ENCODE measurements around the gene UCHL1. TPM values are rescaled to one million over a fixed set of nuclear protein-coding genes. Genes with fewer than 3 reads are reported as not detected.
"Not testable (repeated sequence)": the region's sequence is repeated elsewhere in the genome, so short reads cannot be mapped to it uniquely, and the experiment has no call there.

UCHL1 gene
- total RNA-seq, 4 donors from 2014 or later: 7.0 to 61.1 (median 19.0) TPM

DNA sequence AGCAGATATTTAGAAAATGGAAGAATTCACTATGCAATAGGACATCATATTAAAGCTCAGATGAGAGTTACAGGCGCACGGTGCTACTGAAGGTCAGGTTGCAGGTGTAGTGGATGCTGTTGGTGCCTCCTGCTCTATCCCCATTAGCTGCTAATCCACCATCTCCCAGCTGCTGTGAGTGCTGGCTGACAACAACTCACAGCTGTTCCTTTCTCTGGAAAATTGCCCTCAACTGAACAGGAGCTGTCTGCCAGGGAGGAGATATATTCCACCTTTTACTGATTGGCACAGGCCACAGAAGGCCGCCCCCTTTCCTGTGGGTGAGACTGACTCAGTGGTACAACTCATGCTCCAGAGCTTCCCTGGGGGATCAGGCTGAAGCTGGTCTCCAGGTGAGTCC lies 48.7 kb downstream of the UCHL1 start:
- Histone ChIP-seq H3K27me3 (no peaks in the 10 kb centered on the region), H3K4me1 (no peaks in the 10 kb centered on the region), H3K36me3 (no peaks in the 10 kb centered on the region), H3K4me3 (no peak overlapping the region), H3K27ac (no peak overlapping the region), H3K9me3 (no peaks in the 10 kb centered on the region)
- TF ChIP-seq POLR2A (IDR thresholded peaks at IDR 0.05): no peak
- TF ChIP-seq, protein P1, sequence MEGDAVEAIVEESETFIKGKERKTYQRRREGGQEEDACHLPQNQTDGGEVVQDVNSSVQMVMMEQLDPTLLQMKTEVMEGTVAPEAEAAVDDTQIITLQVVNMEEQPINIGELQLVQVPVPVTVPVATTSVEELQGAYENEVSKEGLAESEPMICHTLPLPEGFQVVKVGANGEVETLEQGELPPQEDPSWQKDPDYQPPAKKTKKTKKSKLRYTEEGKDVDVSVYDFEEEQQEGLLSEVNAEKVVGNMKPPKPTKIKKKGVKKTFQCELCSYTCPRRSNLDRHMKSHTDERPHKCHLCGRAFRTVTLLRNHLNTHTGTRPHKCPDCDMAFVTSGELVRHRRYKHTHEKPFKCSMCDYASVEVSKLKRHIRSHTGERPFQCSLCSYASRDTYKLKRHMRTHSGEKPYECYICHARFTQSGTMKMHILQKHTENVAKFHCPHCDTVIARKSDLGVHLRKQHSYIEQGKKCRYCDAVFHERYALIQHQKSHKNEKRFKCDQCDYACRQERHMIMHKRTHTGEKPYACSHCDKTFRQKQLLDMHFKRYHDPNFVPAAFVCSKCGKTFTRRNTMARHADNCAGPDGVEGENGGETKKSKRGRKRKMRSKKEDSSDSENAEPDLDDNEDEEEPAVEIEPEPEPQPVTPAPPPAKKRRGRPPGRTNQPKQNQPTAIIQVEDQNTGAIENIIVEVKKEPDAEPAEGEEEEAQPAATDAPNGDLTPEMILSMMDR (IDR thresholded peaks at IDR 0.05): no peak
- DNase-seq: no peak

DNA sequence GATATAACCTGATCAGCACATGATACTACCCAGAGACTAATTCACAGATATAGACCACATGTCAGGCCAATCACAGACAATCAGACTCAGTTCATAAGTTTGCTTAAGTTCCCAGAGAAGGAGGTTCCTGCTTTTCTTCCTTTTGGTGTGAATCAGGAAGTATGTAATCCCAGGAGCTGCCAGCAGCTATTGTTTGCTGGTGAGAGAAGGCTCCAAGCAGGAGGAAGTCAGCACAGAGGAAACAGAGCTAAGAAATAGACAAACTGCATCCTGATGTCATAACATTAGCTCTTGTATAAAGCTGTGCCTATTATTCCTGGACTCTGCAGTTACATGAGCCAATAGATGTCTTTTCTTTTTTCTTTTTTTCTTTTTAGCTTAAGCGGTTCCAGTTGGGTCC lies 50.9 kb downstream of the UCHL1 start:
- no peaks in the 10 kb centered on the region for H3K27me3 ChIP-seq
- H3K4me1 ChIP-seq: no peaks in the 10 kb centered on the region
- no peak overlapping the region for H3K27ac ChIP-seq
- no peaks in the 10 kb centered on the region for H3K9me3 ChIP-seq
- TF ChIP-seq, protein P1 (IDR thresholded peaks at IDR 0.05): no peak
- TF ChIP-seq POLR2A (IDR thresholded peaks at IDR 0.05): no peak
- DNase-seq: no peak
- H3K36me3 ChIP-seq: no peaks in the 10 kb centered on the region
- no peak overlapping the region for H3K4me3 ChIP-seq

DNA sequence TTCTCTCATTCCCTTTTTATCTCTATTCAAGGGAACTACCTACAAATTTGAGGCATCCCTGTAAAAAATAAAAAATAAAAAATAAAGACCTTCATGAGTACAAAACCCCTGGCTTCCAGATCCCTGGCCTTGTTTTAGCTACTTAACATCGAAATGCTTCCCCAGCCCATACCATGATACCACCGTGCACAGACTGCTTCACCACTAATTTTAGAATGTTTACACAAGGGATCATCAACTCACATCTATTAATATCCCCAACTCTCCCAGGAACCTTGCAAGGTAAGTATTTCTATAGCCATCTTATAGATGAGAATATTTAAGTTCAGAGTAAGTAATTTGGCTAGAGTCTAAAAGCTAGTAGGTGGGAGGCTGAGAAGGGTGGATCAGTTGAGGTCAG lies 51.7 kb downstream of the UCHL1 start:
- no peaks in the 10 kb centered on the region for H3K27me3 ChIP-seq
- no peak for DNase-seq
- H3K4me1 ChIP-seq: no peaks in the 10 kb centered on the region
- H3K27ac ChIP-seq: no peak overlapping the region
- no peaks in the 10 kb centered on the region for H3K36me3 ChIP-seq
- no peak for TF ChIP-seq POLR2A (IDR thresholded peaks at IDR 0.05)
- TF ChIP-seq, protein P1 (IDR thresholded peaks at IDR 0.05): no peak
- H3K9me3 ChIP-seq: no peaks in the 10 kb centered on the region
- no peak overlapping the region for H3K4me3 ChIP-seq

GRCh38 chr4:41315426-41315825 lies 58.7 kb downstream of the UCHL1 start:
- not testable (repeated sequence) for H3K27me3 ChIP-seq, DNase-seq, H3K36me3 ChIP-seq, H3K9me3 ChIP-seq, H3K4me3 ChIP-seq, H3K27ac ChIP-seq, H3K4me1 ChIP-seq

DNA sequence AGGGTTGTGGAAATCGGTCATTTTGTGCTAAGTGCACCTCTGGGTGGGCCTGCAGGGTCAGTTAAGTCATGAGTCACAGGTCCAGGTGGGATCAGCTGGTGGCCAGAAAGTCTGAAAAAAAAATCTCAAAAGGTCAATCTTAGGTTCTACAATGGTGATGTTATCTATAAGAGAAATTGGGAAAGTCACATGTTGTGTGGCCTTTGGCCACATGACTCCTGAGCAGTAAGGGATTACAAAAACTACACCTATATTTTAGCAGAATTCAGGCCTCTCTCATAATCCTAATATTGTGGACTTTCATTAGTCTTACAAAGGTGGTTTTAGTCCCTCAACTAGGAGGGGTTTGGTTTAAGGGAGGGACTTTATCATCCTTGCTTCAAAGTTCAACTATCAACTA lies 59.1 kb downstream of the UCHL1 start:
- DNase-seq: no peak
- H3K9me3 ChIP-seq: no peaks in the 10 kb centered on the region
- no peak for TF ChIP-seq POLR2A (IDR thresholded peaks at IDR 0.05)
- TF ChIP-seq, protein P1 (IDR thresholded peaks at IDR 0.05): no peak
- H3K36me3 ChIP-seq: no peaks in the 10 kb centered on the region
- no peak overlapping the region for H3K4me3 ChIP-seq
- no peaks in the 10 kb centered on the region for H3K27me3 ChIP-seq
- no peaks in the 10 kb centered on the region for H3K4me1 ChIP-seq
- no peak overlapping the region for H3K27ac ChIP-seq

Small RNAs within 50 kb of the gene (small RNA-seq; reads per million reads assigned to genes)
- 0 reads per million in 2 donors for gene RF00019

Other genes starting within 250 kb of the UCHL1 start
- 10 to 100 TPM; 47.5 to 99.9 (median 57.5) TPM for gene APBB2, start 42.4 kb upstream of the UCHL1 start, total RNA-seq

Data from Peyer's patch (tissue), 4 donors.